HCT116 (cell line): Measurements from ENCODE around the gene GMCL1.

ENCODE experiments used
- CTCF ChIP-seq, 3 experiments: fragments of 200-600 bp in 1 of 3; sonication (generic) in 1 of 3; IDR thresholded peaks in 2 of 3; conservative IDR thresholded peaks in 1 of 3; 2 replicates each; pipeline ENCODE4 v1.5.1; 2012 to 2017; ENCODE audit warnings: low read depth in 2 of 3, low read length in 2 of 3, antibody characterized with exemption in 1 of 3, borderline replicate concordance in 1 of 3, control low read depth in 1 of 3, mild to moderate bottlenecking in 1 of 3, mixed read lengths in 1 of 3, mixed run types in 1 of 3, moderate library complexity in 1 of 3; ENCODE audit not compliant: insufficient read depth in 1 of 3
- EZH2 ChIP-seq: fragments of 200-600 bp; sonication (generic); IDR thresholded peaks from 2 replicates; pipeline ENCODE4 v1.6.1; 2017; ENCODE audit warnings: antibody characterized with exemption, mixed run types
- EZH2phosphoT487 ChIP-seq: fragments of 200-600 bp; IDR thresholded peaks from 2 replicates; pipeline ENCODE4 v1.6.1; 2018; ENCODE audit warnings: antibody characterized with exemption, borderline replicate concordance
- SIN3A ChIP-seq: IDR thresholded peaks from 2 replicates; pipeline ENCODE4 v1.6.1; 2012; ENCODE audit warnings: low read depth
- SRF ChIP-seq: IDR thresholded peaks from 2 replicates; pipeline ENCODE4 v1.6.1; 2012; ENCODE audit warnings: low read depth

GRCh38 chr2:69816923-69817542 lies 12.4 kb upstream of the GMCL1 start:
- TF ChIP-seq SIN3A = no peak
- TF ChIP-seq EZH2 = no peak
- TF ChIP-seq CTCF (IDR thresholded peaks at IDR 0.05 in 2 of 3, conservative IDR thresholded peaks at IDR 0.05 in 1 of 3; ENCODE audit: borderline replicate concordance in 1 of 3, insufficient read depth in 1 of 3, low read depth in 2 of 3, low read length in 2 of 3) = peak; percentile 79 to 92 (median 87)
- no peak for TF ChIP-seq SRF
- no peak for TF ChIP-seq EZH2phosphoT487
